Aorta (tissue), 5 donors: ENCODE measurements around the gene HSPA8. TPM values are rescaled to one million over a fixed set of nuclear protein-coding genes. Genes with fewer than 3 reads are reported as not detected.

ENCODE experiments used
- ATAC-seq: fragments of 200-7000 bp; cut with Tn5 transposase; one replicate; pipeline ENCODE4 v1.9.1; 2022; ENCODE audit warnings: moderate library complexity; ENCODE audit not compliant: low FRiP score
- DNase-seq, 2 donors: peaks; one replicate each; pipeline ENCODE4 v3.0.0-alpha.2; 2020
- H3K27ac ChIP-seq, 2 donors: one replicate each; pipeline ENCODE4 v1.5.1; 2013; ENCODE audit warnings: low read length in 2 of 2, mild to moderate bottlenecking in 2 of 2, moderate library complexity in 2 of 2, control low read depth in 1 of 2, inconsistent platforms in 1 of 2, low read depth in 1 of 2
- H3K27me3 ChIP-seq, 2 donors: one replicate each; pipeline ENCODE4 v1.6.1; 2013; ENCODE audit warnings: control low read depth in 1 of 2, low read length in 1 of 2, mild to moderate bottlenecking in 1 of 2, moderate library complexity in 1 of 2; ENCODE audit not compliant: insufficient read depth in 2 of 2, control insufficient read depth in 1 of 2
- H3K36me3 ChIP-seq, 2 donors: one replicate each; pipeline ENCODE4 v1.6.1; 2013; ENCODE audit warnings: control low read depth in 1 of 2, low read length in 1 of 2, mild to moderate bottlenecking in 1 of 2; ENCODE audit not compliant: insufficient read depth in 2 of 2, control insufficient read depth in 1 of 2
- H3K4me1 ChIP-seq, 2 donors: one replicate each; pipeline ENCODE4 v1.6.1; 2013; ENCODE audit warnings: low read length in 2 of 2, control low read depth in 1 of 2, mild to moderate bottlenecking in 1 of 2, moderate library complexity in 1 of 2; ENCODE audit not compliant: insufficient read depth in 2 of 2, control insufficient read depth in 1 of 2
- H3K4me3 ChIP-seq, 2 donors: one replicate each; pipeline ENCODE4 v1.5.1; 2013; ENCODE audit warnings: low read length in 2 of 2, control low read depth in 1 of 2, mild to moderate bottlenecking in 1 of 2
- H3K9me3 ChIP-seq: one replicate; pipeline ENCODE4 v1.6.1; 2013; ENCODE audit warnings: mild to moderate bottlenecking, low read length; ENCODE audit not compliant: control insufficient read depth
- WGBS, 2 donors: extraction: QIAGEN DNeasy Blood & Tissue Kit; methylation state at CpG; one replicate each; pipeline ENCODE4 v1.1.7; 2013; 5-methylcytosine and 5-hydroxymethylcytosine counted together
- intact Hi-C, 2 donors: fragments of 100-400 bp; cut with DNase I; formaldehyde crosslinking; loops; one replicate each; pipeline versions ENCODE4 v1.14.2 to v1.15.0; 2022
- polyA plus RNA-seq, 2 donors: library from polyadenylated mRNA; stranded (reverse); fragments of 200-250 nt; gene quantifications; one replicate each; pipeline ENCODE4 v1.2.3, GENCODE V29; 2013
- total RNA-seq, 2 donors: library from RNA; stranded (reverse); fragmentation: NEBNext Ultra II Directional; extraction: Animal tissue kit (Norgen Biotek cat#: 25700); gene quantifications; one replicate each; pipeline ENCODE4 v1.2.1, GENCODE V29; 2021
- donor health status: healthy with polysubstance abuse.
- donor health status: Bipolar disorder and iron deficiency.
- donor health status: DM: no; HTN: no; CAD: no.
- donor health status: DM: no; HTN: no; CAD: no.
- donor health status: DM: yes; HTN: yes; CAD: no.

HSPA8 gene
- total and polyA plus RNA-seq, 4 donors, result 320 to 888 (median 494) TPM

DNA sequence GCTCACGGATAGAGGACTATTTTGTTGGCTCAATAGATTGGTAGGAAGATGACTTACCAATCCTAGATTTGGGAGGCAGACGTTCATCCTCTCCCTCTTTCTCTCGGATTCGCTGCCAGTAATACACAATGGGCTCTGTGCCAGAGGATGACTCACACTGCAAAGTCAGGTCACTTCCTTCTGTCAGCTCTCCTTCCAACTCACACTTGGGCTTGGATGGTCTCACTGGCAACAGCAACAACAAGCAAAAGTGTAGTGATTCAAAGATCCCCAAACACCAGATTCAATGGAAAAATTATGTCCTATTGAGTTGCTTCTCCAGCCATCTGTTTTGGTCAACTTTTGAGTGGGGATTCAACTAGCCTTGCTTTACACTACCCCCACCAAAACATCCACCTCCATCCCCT is 21.7 kb upstream of the HSPA8 start:
- intact Hi-C loops, result no loop called here
- DNase-seq (peak; percentile 88 to 91), ATAC-seq (peak; percentile 85)
- H3K27me3 ChIP-seq, result no peaks in the 10 kb centered on the region
- peaks cover 0 to 2% of the 10 kb centered on the region in 2 donors for H3K36me3 ChIP-seq
- 2 to 3% methylated on average over 4 of the region's 4 CpGs for WGBS, 2 donors
- H3K27ac ChIP-seq, result no peak overlapping the region
- no peak overlapping the region for H3K4me3 ChIP-seq
- peaks cover 0 to 2% of the 10 kb centered on the region in 2 donors for H3K4me1 ChIP-seq
- H3K9me3 ChIP-seq, result no peaks in the 10 kb centered on the region

DNA sequence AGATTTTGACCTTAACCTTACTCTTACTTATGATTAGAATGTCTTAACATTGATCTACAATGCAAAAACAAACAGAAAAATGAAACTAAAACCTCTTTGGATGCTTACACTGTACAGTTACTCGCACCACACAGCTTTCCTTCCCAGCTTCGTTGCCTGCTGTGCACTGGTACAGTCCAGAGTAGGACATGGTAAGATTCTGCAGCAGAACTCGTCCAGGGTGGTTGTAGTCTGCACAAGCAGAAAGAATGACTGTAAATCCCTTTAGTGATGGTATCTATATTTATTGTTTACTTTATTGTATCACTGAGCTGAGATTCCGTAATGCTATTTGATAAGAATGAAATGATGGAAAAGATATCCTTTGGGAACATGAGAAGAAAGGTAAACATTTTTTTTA is 21.0 kb upstream of the HSPA8 start:
- peak; percentile 57 for ATAC-seq
- no peak overlapping the region for H3K27ac ChIP-seq

DNA sequence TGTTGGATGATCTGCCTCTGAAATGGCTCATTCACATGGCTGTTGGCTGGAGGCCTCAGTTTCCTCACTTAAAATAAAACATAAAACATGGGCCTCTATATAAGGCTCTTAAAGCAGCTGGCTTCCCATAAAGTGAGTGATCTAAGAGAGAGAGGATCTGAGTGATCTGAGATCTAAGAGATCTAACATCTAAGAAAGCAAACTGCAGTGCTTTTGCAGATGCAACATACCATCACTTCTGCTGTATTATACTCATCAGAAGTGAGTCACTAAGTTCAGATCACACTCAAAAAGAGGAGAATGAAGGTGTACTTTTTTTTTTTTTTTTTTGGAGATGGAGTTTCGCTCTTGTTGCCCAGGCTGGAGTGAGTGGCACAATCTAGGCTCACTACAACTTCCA is 18.1 kb upstream of the HSPA8 start:
- 100% methylated on average over 1 of the region's 1 CpG for WGBS, 2 donors
- intact Hi-C loops, result no loop called here
- Histone ChIP-seq H3K9me3 (no peaks in the 10 kb centered on the region), H3K4me1 (peaks cover 0 to 2% of the 10 kb centered on the region in 2 donors), H3K27ac (no peak overlapping the region), H3K27me3 (no peaks in the 10 kb centered on the region), H3K4me3 (no peak overlapping the region), H3K36me3 (peaks cover 0 to 2% of the 10 kb centered on the region in 2 donors)
- no peak for DNase-seq
- no peak for ATAC-seq

More for the DNA sequence above, 21.0 kb upstream of the HSPA8 start:
- Histone ChIP-seq H3K4me3 (no peak overlapping the region), H3K27me3 (no peaks in the 10 kb centered on the region), H3K9me3 (no peaks in the 10 kb centered on the region), H3K4me1 (peaks cover 0 to 2% of the 10 kb centered on the region in 2 donors), H3K36me3 (peaks cover 0 to 2% of the 10 kb centered on the region in 2 donors)
- peak in 1 of 2 donors; percentile 19 for DNase-seq
- intact Hi-C loops, result no loop called here
- 66 to 78% methylated on average over 4 of the region's 4 CpGs for WGBS, 2 donors

DNA sequence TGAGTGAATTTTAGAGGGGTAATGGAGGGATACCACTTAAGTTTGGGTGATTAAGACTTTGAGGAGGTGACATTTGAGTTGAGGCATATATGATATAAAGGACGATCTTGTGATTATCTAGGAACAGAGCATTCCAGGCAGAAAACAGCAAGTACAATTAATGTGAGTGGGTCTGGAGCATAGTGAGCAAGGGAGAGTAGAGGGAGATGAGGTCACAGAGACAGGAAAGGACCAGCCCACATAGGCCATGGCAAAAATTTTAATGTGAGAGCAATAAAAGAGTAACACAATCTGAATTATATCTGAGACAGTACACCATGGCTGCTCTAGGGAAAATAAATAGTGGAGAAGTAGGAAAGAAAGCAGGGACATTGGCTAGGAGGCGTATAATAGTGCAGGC is 14.5 kb upstream of the HSPA8 start:
- no peaks in the 10 kb centered on the region for H3K27me3 ChIP-seq
- intact Hi-C loops, result no loop called here
- no peaks in the 10 kb centered on the region for H3K9me3 ChIP-seq
- no peak for DNase-seq
- H3K4me1 ChIP-seq, result no peaks in the 10 kb centered on the region
- 82 to 91% methylated on average over 2 of the region's 2 CpGs for WGBS, 2 donors
- H3K27ac ChIP-seq, result no peak overlapping the region
- ATAC-seq, result no peak
- no peaks in the 10 kb centered on the region for H3K36me3 ChIP-seq
- no peak overlapping the region for H3K4me3 ChIP-seq

DNA sequence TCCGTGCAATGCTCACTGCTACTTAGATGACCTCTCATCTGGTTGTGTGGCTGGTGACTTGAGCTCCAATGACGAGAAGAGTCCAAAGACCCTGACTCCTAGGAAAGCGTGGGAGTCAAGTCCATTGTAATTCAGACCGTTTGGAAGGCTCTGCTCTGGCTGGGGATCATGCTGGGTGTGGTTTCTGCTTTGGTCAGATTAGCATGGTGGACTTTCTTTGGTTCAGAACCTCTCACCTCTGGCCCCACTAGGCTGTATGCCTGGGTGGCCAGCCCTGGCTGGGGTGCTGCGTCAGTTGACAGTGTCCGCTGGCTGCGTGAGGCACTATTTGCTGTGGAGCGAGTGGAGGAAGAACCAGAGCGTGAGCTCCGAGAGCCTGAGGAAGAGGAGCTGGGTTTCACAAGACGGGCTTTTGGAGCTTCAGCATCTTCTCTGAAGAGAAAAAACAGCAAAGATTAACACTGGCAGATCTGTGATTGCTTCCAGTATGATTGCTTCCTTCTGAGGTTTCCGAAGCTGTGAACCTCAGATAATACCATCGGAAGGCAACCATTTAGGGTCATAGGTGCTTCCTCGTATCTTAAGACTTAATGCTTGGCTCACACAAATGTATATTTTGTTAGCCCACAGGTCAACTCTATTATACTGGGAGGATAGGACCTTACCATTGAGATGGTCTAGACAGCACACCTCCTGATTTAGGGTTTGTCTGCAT is 11.6 kb upstream of the HSPA8 start:
- no peak overlapping the region for H3K4me3 ChIP-seq
- peak; percentile 11 for ATAC-seq
- H3K36me3 ChIP-seq, result peaks cover 0 to 2% of the 10 kb centered on the region in 2 donors
- H3K27me3 ChIP-seq, result no peaks in the 10 kb centered on the region
- H3K27ac ChIP-seq, result no peak overlapping the region
- 90 to 91% methylated on average over 14 of the region's 14 CpGs for WGBS, 2 donors
- H3K9me3 ChIP-seq, result no peaks in the 10 kb centered on the region
- no peak for DNase-seq
- intact Hi-C loops, result no loop called here
- no peaks in the 10 kb centered on the region for H3K4me1 ChIP-seq

DNA sequence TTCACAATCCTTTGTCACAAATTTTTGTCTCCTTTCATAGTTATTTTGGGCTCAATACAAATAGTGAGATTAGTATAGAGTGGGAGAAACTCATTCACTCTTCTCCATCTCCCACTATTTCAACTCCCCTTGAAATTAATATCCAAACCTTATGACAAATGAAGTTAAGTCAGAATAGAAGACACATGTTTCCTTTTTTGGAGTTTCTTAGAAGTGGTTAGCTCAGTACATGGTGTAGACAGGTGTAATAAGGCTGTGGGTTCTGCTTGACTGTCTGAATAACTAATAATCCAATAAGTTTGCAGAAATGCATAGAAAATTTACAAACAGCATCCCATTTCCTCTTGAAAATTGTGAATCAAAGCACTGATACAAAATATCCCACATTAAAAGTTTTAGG is 10.8 kb upstream of the HSPA8 start:
- intact Hi-C loops, result no loop called here
- H3K27ac ChIP-seq, result no peak overlapping the region
- no peaks in the 10 kb centered on the region for H3K9me3 ChIP-seq
- ATAC-seq, result no peak
- no peak for DNase-seq
- no peaks in the 10 kb centered on the region for H3K27me3 ChIP-seq
- H3K4me3 ChIP-seq, result no peak overlapping the region
- H3K4me1 ChIP-seq, result no peaks in the 10 kb centered on the region
- peaks cover 0 to 2% of the 10 kb centered on the region in 2 donors for H3K36me3 ChIP-seq

DNA sequence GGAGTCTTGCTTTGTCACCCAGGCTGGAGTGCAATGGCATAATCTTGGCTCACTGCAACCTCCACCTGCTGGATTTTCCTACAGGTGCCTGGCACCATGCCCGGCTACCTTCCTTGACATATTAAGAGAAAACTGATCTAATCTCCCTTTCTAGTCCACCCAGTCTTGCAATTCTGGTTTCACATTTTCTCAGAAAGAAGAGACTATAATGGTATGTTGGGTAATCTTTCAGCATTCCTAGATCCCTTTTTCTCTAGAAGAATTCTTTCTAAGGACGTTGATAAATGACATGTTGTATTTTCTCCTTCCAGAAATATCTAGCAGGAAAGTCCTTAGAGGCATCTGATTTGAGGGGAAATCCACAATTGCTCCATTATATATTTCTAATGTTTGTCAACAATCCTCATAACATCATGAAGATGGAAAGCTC is 10.4 kb upstream of the HSPA8 start:
- H3K9me3 ChIP-seq, result no peaks in the 10 kb centered on the region
- no peak for ATAC-seq
- intact Hi-C loops, result no loop called here
- H3K36me3 ChIP-seq, result peaks cover 0 to 2% of the 10 kb centered on the region in 2 donors
- no peaks in the 10 kb centered on the region for H3K27me3 ChIP-seq
- H3K27ac ChIP-seq, result no peak overlapping the region
- no peak overlapping the region for H3K4me3 ChIP-seq
- WGBS, 2 donors, result 63 to 64% methylated on average over 2 of the region's 2 CpGs
- DNase-seq, result no peak
- no peaks in the 10 kb centered on the region for H3K4me1 ChIP-seq

DNA sequence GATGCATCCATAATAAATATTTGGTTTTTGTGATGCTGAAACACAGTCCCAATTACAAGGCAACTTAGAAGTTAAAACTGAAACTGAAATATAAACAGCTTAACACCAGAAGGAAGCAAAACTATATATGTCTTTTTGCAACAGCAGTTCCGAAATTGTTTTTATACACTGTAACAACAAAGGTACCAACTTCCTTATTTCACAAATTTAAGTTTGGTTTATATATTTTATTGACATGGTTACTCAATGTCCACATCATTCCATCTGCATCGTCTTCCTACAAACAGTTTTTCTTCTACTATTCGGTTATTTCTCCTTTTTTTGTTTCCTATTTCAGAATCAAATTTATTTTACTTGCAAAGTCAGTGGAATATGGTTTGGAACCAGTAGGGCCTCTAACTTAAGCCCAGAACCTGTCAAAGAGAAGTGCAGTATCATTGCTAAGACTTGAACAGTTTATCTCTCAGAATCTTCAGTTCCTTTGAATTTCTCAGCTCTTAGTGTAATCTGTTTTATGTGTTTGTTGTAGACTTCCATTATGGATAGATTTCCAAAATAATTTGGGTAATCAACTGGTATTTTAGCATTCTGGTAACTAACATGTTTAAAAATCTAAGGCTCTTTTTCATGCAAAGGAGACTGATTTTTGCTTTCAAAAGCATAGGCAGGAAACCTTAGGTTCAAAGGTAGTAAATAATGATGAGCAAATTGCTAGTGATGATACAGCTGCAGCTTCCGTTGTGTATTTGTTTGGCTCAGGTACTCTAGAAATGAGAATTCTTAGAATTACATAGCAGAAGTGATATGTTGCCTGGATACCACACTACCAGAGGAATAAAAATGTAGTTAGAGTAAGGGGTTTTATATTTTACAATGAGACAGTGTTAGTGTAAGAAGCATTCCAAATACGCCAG is 8.2 kb upstream of the HSPA8 start:
- ATAC-seq, result no peak
- H3K27ac ChIP-seq, result no peak overlapping the region
- no peaks in the 10 kb centered on the region for H3K4me1 ChIP-seq
- no peak overlapping the region for H3K4me3 ChIP-seq
- H3K36me3 ChIP-seq, result peaks cover 0 to 2% of the 10 kb centered on the region in 2 donors
- intact Hi-C loops, result no loop called here
- no peak for DNase-seq
- no peaks in the 10 kb centered on the region for H3K27me3 ChIP-seq
- 68 to 72% methylated on average over 5 of the region's 5 CpGs for WGBS, 2 donors
- no peaks in the 10 kb centered on the region for H3K9me3 ChIP-seq
